Gastrocnemius medialis (tissue), 4 donors: Measurements from ENCODE around the gene PRKCA. TPM values are rescaled to one million over a fixed set of nuclear protein-coding genes. Genes with fewer than 3 reads are reported as not detected.

Experiments used
- ATAC-seq, 2 donors: fragments of 150-250 bp; one replicate each; pipeline ENCODE4 v1.9.1; 2016
- DNase-seq, 2 donors: peaks; one replicate each; pipeline ENCODE4 v3.0.0-alpha.2; 2019
- H3K27ac ChIP-seq, 4 donors: fragments of 200-600 bp; sonication (generic); 1 replicate in 1 of 4; 2 replicates in 3 of 4; pipeline ENCODE4 v1.5.1; 2016 to 2018; ENCODE audit warnings: mild to moderate bottlenecking in 2 of 4, moderate library complexity in 1 of 4
- H3K27me3 ChIP-seq, 3 donors: fragments of 200-600 bp; sonication (generic) in 2 of 3; 1 replicate in 1 of 3; 2 replicates in 2 of 3; pipeline versions ENCODE4 v1.5.1 to v1.6.0; 2016 to 2019; ENCODE audit warnings: mild to moderate bottlenecking in 1 of 3, moderate library complexity in 1 of 3
- H3K36me3 ChIP-seq, 2 donors: fragments of 200-600 bp; sonication (generic) in 1 of 2; one replicate each; pipeline ENCODE4 v1.5.1; 2017 to 2018
- H3K4me1 ChIP-seq, 2 donors: fragments of 200-600 bp; sonication (generic) in 1 of 2; one replicate each; pipeline ENCODE4 v1.5.1; 2016 to 2017; ENCODE audit warnings: mild to moderate bottlenecking in 2 of 2
- H3K4me3 ChIP-seq, 4 donors: fragments of 200-600 bp; sonication (generic) in 3 of 4; 1 replicate in 1 of 4; 2 replicates in 3 of 4; pipeline ENCODE4 v1.5.1; 2016 to 2019; ENCODE audit warnings: mild to moderate bottlenecking in 2 of 4
- H3K9me3 ChIP-seq, 3 donors: fragments of 200-600 bp; sonication (generic) in 2 of 3; 1 replicate in 1 of 3; 2 replicates in 2 of 3; pipeline ENCODE4 v1.5.1; 2016 to 2019
- CTCF ChIP-seq, 5 experiments: fragments of 450-650 bp in 3 of 5; fragments of 200-600 bp in 2 of 5; sonication (generic) in 2 of 5; IDR thresholded peaks in 4 of 5; conservative IDR thresholded peaks in 1 of 5; 1 replicate in 4 of 5; 2 replicates in 1 of 5; pipeline ENCODE4 v1.5.1; 2016 to 2019; ENCODE audit warnings: antibody characterized with exemption in 5 of 5, mild to moderate bottlenecking in 3 of 5, moderate library complexity in 3 of 5
- POLR2A ChIP-seq, 2 donors: fragments of 450-650 bp; IDR thresholded peaks; one replicate each; pipeline ENCODE4 v1.6.1; 2017; ENCODE audit warnings: antibody characterized with exemption in 2 of 2, mild to moderate bottlenecking in 2 of 2, moderate library complexity in 2 of 2
- in situ Hi-C, 4 donors: fragments of 200-750 bp; cut with MboI; loops; one replicate each; pipeline versions ENCODE4 v1.15.0 to v1.8.0; 2017; ENCODE audit warnings: low sequenced_read_pairs in 4 of 4
- intact Hi-C: fragments of 100-400 bp; cut with DNase I; formaldehyde crosslinking; loops from one replicate; pipeline ENCODE4 v1.15.1; 2023; ENCODE audit warnings: low total_unique reads
- total RNA-seq, 4 donors: library from RNA; depleted of rRNA; stranded (reverse); fragments of >200 nt; gene quantifications; one replicate each; pipeline versions ENCODE4 v1.1.0 to v1.2.3, GENCODE V29; 2016

The PRKCA gene
- total RNA-seq, 4 donors from 2014 or later = 7.6 to 16.8 (median 11.1) TPM

GRCh38 chr17:66427134-66427533 is 124.7 kb downstream of the PRKCA start:
- TF ChIP-seq CTCF (IDR thresholded peaks at IDR 0.05 in 4 of 5, conservative IDR thresholded peaks at IDR 0.05 in 1 of 5) (no peak), POLR2A (IDR thresholded peaks at IDR 0.05) (no peak)
- Histone ChIP-seq H3K9me3 (no peaks in the 10 kb centered on the region), H3K27me3 (no peaks in the 10 kb centered on the region), H3K4me3 (no peak overlapping the region), H3K4me1 (no peaks in the 10 kb centered on the region), H3K36me3 (no peaks in the 10 kb centered on the region), H3K27ac (no peak overlapping the region)
- ATAC-seq (no peak), DNase-seq (no peak)
- in situ Hi-C loops = no loop called here
- intact Hi-C loops = no loop called here

GRCh38 chr17:66429680-66430079 is 127.3 kb downstream of the PRKCA start:
- intact Hi-C loops = no loop called here
- Histone ChIP-seq H3K27ac (no peak overlapping the region), H3K36me3 (no peaks in the 10 kb centered on the region), H3K4me3 (no peak overlapping the region), H3K27me3 (no peaks in the 10 kb centered on the region), H3K9me3 (no peaks in the 10 kb centered on the region), H3K4me1 (no peaks in the 10 kb centered on the region)
- ATAC-seq (no peak), DNase-seq (no peak)
- in situ Hi-C loops = no loop called here
- TF ChIP-seq CTCF (IDR thresholded peaks at IDR 0.05 in 4 of 5, conservative IDR thresholded peaks at IDR 0.05 in 1 of 5) (no peak), POLR2A (IDR thresholded peaks at IDR 0.05) (no peak)

- Histone ChIP-seq H3K4me1 (no peaks in the 10 kb centered on the region), H3K27me3 (no peaks in the 10 kb centered on the region), H3K9me3 (no peaks in the 10 kb centered on the region), H3K27ac (no peak overlapping the region), H3K4me3 (no peak overlapping the region), H3K36me3 (no peaks in the 10 kb centered on the region)
- intact Hi-C loops = no loop called here
- ATAC-seq (no peak), DNase-seq (no peak)
- in situ Hi-C loops = no loop called here
- TF ChIP-seq CTCF (IDR thresholded peaks at IDR 0.05 in 4 of 5, conservative IDR thresholded peaks at IDR 0.05 in 1 of 5) = no peak
- TF ChIP-seq POLR2A (IDR thresholded peaks at IDR 0.05) = no peak
Measured at GRCh38 chr17:66430846-66431795, 128.7 kb downstream of the PRKCA start.

- in situ Hi-C loops (no loop called here), intact Hi-C loops (no loop called here)
- Histone ChIP-seq H3K4me1 (no peaks in the 10 kb centered on the region), H3K27ac (no peak overlapping the region), H3K36me3 (no peaks in the 10 kb centered on the region), H3K27me3 (no peaks in the 10 kb centered on the region), H3K4me3 (no peak overlapping the region), H3K9me3 (no peaks in the 10 kb centered on the region)
- no peak for TF ChIP-seq POLR2A (IDR thresholded peaks at IDR 0.05)
- no peak for TF ChIP-seq CTCF (IDR thresholded peaks at IDR 0.05 in 4 of 5, conservative IDR thresholded peaks at IDR 0.05 in 1 of 5)
- ATAC-seq (no peak), DNase-seq (no peak)
Measured at GRCh38 chr17:66431910-66432309, 129.5 kb downstream of the PRKCA start.
